GM23248 (cell line): ENCODE data around the gene VHLL.
"Not testable (repeated sequence)": the region's sequence is repeated elsewhere in the genome, so short reads cannot be mapped to it uniquely, and the experiment has no call there.

Experiments used
- EZH2 ChIP-seq: fragments of 200-600 bp; sonication (generic); IDR thresholded peaks from 2 replicates; pipeline ENCODE4 v1.6.1; 2018; ENCODE audit warnings: antibody characterized with exemption, mild to moderate bottlenecking; ENCODE audit not compliant: insufficient read depth, poor library complexity, severe bottlenecking
- EZH2phosphoT487 ChIP-seq: fragments of 200-600 bp; sonication (generic); IDR thresholded peaks from 2 replicates; pipeline ENCODE4 v1.6.1; 2018; ENCODE audit warnings: antibody characterized with exemption, moderate library complexity, mild to moderate bottlenecking, low read depth; ENCODE audit not compliant: insufficient read depth

DNA sequence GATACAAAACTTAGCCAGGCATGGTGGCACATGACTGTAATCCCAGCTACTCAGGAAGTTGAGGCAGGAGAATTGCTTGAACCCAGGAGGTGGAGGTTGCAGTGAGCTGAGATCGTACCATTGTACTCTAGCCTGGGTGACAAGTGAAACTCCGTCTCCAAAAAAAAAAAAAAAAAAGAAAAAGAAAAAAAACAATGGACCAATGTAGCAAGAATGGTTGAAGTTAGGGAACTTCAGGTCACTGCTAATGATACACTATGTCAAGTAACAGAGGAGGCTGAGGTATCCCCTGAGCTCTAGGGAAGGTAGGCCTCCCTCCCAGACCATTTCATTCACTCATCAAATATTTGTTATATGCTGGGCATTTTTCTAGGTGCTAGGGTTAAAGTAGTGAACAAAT is 46.9 kb upstream of the VHLL start:
- not testable (repeated sequence) for TF ChIP-seq EZH2, EZH2phosphoT487
